GM18505 (cell line): ENCODE data around the gene SCO2.

Experiments used
- ATAC-seq: cut with Tn5 transposase; IDR thresholded peaks from one replicate; pipeline ENCODE4 v1.9.1; 2021; ENCODE audit not compliant: unreplicated experiment
- POLR2A ChIP-seq: IDR thresholded peaks from 4 replicates; pipeline ENCODE4 v1.6.1; 2011; ENCODE audit warnings: borderline replicate concordance; ENCODE audit not compliant: insufficient read depth, insufficient read length; ENCODE audit errors: extremely low read depth

The SCO2 gene

DNA sequence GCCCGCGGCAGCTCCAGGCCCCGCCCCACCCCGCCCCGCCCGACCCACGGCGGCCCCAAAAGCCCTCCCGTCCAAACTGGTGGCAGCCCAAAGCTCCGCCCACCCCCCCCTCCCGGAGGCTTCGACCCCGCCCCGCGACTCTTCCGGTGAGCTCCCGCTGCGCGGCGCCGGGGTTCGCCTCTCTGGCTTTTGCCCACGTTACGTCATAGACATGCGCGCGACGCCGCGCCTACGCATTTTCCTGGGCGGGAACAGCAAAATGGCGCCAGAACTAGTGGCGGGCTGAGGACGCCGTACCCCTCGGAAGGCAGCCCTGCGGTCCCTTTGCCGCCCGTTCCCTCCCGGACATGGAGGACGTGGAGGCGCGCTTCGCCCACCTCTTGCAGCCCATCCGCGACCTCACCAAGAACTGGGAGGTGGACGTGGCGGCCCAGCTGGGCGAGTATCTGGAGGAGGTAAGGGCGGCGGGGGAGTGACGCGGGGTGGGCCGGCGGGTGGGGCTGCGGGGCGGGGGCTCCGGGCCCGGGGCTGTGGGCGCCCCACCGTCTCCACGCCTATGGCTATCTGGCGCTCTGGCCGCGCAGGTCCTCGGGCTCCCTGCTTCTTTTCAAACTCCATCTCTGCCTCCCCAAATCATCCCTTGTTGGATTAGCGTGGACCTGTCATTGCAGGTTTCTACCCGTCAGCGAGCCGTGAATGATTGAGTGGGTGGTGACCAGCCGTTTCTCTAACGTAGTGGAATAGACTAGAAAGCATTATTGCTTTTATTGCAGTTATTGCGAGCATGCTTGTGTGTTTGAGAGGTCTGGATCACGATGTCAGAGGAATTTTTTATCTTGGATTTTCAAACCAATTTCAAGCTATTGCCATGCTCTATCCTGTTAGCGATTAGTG, 17.2 kb downstream of the SCO2 start, which contains the start of gene NCAPH2:
NCAPH2 (plus strand) TSS at position 234 of the 894 bp plus-strand sequence; CDS start at position 348, 114 bp downstream.
- peak; percentile 69 for ATAC-seq
- TF ChIP-seq POLR2A = peak; percentile 88

DNA sequence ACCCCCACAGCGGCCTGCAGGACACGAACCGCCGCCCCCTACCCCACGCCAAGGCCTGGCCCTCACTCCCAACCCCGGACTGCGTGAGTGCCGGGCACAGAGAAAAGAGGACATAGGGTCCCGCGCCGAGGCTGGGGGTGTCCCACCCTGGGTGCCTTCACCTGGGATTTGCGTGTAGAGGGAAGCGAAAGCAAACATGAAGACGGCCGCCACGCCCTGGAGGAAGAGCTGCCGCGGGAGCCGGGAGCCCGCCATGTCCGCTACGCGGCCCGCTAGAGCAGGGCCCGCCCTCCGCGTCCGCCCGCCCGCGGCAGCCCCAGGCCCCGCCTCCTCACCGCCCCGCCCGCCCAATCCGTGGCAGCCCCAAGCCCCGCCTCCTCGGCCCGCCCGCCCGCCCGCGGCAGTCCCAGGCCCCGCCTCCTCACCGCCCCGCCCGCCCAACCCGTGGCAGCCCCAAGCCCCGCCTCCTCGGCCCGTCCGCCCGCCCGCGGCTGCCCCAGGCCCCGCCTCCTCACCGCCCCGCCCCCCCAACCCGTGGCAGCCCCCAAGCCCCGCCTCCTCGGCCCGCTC, 17.9 kb downstream of the SCO2 start, which contains the start of gene LMF2:
LMF2 (minus strand) TSS at position 282 of the 570 bp plus-strand sequence; CDS start at position 255, 27 bp downstream.
- peak; percentile 61 for TF ChIP-seq POLR2A
- ATAC-seq = peak; percentile 51

DNA sequence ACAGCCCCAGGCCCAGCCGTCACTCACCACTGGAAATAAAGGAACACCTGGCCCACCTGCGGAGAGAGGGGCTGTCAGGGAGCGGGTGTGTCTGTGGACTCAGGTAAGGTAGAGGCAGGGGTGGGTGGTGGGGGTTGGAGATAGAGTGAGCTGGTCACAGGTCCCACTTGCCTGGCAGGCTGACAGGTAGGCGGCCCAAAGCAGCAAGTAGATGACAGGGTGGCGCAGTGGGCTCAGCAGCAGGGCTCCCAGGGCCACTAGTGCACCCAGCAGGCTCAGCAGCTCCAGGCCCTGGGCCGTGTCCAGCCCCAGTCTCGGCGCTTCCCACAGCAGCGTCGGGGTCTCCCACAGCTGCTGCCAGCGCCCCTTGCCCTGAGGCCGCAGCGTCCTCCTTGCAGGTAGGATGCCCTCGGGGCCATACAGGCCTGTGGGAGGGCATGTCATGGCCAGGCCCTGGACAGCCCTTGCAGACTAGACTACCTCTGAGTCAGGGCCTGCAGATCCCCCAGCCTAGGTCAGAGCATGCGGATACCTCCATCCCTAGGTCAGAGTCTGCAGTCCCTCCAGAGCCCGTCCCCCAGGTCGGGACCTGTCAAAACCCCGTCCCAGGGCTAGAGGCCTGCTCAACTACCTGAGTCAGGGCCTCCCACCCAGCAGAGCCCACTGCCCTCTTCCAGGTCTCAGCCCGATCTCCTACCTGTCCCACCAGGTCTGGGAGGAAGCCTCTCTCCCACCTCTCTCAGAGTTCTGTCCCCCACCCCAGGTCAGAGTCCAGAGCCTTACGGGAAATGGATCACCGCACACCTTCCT, 18.6 kb downstream of the SCO2 start:
- TF ChIP-seq POLR2A = no peak
- peak; percentile 8 for ATAC-seq

DNA sequence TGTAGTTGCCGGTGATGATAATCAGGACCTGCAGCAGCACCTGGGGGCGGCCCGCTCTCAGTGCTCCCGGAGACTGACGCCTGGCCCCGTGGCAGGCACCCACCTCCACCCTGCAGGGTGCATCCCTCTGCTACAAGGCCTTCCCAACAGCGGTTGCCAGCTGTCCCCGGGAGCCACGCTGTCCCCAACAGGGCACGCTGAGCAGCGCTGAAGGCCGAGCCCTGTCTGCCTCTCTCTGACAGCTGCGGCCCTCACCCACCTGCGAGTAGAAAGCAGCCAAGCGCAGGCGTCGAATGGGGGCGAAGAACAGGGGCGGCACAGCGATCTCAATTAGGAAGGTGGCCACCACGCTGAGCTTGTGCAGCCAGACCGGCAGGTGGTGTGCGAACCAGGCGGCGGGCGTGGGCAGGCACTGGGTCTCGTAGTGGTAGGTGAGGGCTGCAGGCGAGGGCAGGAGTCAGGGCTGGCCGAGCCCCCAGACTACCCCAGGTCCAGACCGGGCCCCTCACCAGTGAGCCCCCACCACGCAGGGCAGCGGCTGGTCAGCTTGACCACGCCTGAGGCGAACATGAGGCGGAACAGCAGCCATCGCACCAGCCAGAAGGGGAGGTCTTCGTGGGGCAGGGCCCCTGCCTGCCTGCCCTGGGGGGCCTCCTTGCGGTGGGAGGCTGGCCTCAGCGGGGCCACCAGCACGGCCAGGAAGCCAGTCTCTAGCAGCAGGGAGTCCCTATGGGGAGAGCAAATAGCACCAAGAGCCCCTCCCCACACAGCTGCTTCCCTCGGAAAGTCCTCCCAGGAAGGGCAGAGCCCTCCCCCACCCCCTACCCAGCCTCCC, 19.4 kb downstream of the SCO2 start:
- no peak for TF ChIP-seq POLR2A
- no peak for ATAC-seq

DNA sequence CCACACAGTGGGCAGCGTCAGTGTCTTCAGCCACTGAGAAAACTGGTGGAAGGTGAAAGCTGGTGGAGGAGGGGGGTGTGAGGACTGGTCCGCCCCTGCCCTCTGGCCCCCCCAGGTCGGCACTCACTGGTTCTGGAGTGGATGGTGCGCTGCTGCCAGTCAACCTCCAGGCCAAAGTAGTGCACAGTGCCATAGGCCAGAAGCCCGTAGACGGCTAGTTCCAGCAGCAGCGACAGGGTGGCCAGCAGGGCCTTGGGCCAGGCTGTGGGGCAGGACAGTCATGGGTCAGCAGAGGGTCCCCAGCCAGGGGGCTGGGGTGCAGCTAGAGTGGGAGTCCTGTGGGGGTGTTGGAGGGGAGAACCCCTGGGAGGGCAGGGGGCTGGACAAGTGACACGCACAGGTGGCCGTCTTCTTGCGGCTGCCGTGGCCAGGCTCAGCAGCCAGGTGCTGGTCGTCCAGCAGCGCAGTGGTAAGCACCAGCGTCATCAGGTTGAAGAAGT, 20.1 kb downstream of the SCO2 start:
- ATAC-seq = no peak

DNA sequence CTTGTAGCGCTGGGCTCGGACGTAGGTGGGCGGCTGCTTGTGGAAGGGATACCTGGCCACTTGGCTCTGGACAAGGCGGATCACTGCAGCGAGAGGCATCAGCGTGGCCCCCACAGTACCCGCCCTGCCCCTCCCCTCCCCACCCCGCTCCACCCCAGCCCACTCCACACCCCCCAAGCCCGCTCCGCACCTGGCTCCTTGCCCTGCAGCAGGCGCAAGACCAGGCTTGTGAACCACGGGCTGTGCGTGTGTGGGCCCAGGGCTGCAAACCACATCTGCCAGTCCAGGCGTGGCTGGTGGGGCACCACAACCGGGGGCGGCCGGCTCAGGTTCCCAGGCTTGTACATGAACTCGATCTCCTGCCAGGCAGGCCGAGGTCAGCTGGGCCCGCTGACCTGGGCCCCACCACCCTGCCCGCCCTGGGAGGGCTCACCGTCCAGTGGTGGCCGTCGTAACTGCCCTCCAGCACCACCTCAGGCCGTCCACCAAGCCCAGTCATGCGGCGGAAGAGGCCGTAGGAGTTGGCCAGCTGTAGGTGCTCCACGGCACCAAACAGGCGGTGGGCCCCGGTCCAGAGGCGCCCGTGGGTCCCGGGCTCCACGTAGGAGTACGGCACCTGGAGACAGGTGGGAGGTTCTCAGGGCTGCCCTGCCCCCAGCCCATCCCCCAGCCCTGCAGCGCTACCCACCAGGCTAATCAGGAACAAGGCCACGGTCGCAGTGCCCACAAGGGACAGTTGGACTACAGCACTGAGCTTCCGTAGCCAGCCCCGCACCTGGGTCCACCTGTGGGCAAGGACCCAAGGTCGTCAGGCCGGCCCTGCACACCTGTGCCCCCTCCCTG, 20.8 kb downstream of the SCO2 start:
- ATAC-seq = no peak
- no peak for TF ChIP-seq POLR2A

More for the DNA sequence above, 20.1 kb downstream of the SCO2 start:
- TF ChIP-seq POLR2A = no peak

DNA sequence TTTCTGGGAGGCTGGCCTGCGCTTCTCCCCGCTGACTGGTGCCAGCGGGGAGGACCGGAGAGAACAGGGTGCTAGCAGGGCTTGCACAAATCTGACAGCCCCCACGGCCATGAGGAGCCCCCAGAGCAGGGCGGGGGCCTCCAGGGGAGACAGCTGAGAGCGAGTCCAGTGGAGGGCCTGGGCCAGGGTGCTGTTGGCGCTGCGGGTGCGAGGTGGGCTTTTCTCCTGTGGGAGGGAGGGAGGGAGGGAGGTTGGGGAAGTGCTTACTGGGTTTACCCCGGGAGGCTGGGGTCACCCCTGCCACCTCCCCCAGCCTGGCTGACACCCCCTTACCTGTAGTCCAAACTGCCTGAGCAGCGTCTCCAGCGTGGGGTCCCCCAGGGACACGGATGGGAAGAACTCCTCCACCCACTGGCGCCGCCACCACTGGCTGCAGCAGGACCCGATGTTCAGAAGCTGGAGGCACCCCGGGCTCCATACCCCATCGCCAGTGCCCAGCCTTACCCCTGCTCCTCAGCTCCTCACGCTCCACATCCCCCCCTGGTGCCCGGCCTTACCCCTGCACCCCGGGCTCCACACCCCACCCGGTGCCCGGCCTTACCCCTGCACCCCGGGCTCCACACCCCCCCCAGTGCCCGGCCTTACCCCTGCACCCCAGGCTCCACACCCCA, 21.8 kb downstream of the SCO2 start:
- TF ChIP-seq POLR2A = no peak
- ATAC-seq = no peak

DNA sequence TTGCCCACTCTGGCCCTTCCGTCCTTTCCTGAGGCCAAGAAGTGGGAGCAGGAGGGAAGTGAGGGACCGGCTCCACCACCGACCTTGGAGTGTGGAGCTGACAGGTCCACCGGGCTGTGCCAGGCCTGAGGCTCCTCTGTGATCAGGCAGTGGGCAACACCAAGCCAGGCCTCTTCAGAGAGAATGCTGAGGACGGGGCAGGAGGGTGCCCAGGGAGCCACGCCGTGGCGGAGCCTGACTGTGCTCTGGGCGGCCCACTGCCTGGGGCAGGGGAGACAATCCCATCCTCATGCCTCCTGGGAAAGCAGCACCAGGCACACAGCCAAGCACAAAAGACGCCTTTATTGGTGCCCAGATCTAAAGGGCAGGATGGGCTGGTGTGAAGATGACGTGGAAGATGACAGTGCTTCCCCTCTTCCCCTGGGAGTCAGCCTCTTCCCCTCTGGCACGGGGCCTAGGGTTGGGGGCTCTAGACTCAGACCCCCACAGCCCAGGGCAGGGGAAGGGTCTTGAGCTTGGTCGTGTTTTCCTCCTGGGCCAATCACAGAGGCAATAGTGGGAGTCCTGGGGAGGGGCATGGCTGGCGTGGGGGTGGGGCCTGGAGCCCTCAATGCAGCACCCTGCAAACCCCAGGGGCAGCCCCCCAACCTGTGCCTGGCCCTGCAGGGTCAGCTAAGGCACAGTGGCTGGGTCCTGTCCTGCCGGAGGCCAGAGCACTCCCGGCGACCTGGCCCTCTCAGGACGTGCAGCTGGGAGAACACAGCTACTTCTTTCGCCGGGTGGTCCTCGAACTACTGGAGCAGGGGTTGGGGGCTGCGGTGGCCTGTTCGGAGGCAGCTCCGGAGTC, 22.5 kb downstream of the SCO2 start:
- no peak for ATAC-seq
- TF ChIP-seq POLR2A = no peak

DNA sequence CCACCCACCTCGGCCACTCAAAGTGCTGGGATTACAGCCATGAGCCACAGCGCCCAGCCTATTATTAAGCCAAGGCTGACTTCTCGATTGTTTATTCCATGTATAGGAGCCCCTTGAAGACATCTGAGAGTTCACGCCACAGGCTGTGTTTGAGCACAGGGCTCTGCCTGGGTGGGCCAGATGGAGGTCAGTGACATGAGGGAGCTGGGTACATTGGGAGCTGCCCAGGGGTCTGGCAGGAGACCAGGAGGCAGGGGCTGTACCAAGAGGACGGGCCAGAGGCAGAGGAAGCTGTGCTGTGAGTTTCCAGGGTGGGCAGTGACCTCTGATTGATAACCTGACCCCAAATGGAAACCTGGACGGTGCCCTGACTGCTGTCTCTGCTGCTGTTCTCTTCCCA, 23.3 kb downstream of the SCO2 start:
- no peak for TF ChIP-seq POLR2A
- no peak for ATAC-seq

DNA sequence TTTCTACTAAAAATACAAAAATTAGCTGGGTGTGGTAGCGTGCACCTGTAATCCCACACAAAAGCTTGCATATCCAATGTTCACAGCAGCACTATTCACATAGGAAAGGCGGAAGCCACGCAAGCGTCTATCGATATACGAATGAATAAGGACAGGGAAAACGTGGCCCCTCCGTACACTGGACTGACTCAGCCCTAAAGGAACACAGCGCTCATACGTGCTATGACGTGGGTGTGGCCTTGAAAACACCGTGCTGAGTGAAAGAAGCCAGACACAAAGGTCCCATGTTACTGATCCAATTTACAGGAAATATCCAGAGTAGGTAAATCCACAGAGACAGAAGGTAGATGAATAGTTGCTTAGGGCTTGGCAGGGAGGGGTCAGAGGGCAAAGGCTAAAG, 24.9 kb downstream of the SCO2 start:
- ATAC-seq = no peak
- no peak for TF ChIP-seq POLR2A
